A673 (cell line): ENCODE data around the gene CASKIN1.

Experiments used
- EZH2 ChIP-seq: fragments of 200-600 bp; sonication (generic); IDR thresholded peaks from 2 replicates; pipeline ENCODE4 v1.6.1; 2017; ENCODE audit warnings: borderline replicate concordance, low read depth, mild to moderate bottlenecking, mixed read lengths, antibody characterized with exemption, low read length; ENCODE audit not compliant: poor library complexity, severe bottlenecking
- TF ChIP-seq, protein P1 (sequence below): fragments of 300-800, 200-600 bp; sonication (generic); conservative IDR thresholded peaks from 2 replicates; pipeline ENCODE4 v1.5.1; 2017; ENCODE audit warnings: low read depth, mild to moderate bottlenecking, antibody characterized with exemption, low read length, moderate library complexity, mixed read lengths

DNA sequence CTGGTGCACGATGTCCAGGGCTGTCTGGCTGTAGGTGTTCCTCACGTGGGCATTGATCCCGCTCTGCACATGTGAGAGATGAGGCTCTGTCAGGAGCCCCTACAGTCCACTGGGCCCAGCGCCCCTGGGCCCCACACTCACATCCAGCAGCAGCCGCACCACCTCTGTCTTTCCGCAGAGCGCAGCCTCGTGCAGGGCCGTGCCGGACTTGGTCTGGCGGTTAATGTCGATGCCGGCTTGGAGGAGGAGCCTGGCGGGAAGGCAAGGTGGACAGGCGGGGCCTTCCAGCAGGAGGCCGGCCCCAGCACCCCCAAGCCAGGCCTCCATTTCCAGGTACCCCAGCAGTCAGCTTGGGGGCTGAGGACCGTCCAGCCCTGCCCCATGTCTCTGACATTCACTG, 9.2 kb downstream of the CASKIN1 start:
- TF ChIP-seq, protein P1, sequence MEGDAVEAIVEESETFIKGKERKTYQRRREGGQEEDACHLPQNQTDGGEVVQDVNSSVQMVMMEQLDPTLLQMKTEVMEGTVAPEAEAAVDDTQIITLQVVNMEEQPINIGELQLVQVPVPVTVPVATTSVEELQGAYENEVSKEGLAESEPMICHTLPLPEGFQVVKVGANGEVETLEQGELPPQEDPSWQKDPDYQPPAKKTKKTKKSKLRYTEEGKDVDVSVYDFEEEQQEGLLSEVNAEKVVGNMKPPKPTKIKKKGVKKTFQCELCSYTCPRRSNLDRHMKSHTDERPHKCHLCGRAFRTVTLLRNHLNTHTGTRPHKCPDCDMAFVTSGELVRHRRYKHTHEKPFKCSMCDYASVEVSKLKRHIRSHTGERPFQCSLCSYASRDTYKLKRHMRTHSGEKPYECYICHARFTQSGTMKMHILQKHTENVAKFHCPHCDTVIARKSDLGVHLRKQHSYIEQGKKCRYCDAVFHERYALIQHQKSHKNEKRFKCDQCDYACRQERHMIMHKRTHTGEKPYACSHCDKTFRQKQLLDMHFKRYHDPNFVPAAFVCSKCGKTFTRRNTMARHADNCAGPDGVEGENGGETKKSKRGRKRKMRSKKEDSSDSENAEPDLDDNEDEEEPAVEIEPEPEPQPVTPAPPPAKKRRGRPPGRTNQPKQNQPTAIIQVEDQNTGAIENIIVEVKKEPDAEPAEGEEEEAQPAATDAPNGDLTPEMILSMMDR: no peak
- no peak for TF ChIP-seq EZH2
